ENCODE measurements around the gene TMEM119.
"Not testable (repeated sequence)": the region's sequence is repeated elsewhere in the genome, so short reads cannot be mapped to it uniquely, and the experiment has no call there.

Gene TMEM119

GRCh38 chr12:108592033-108592909 lies 5.6 kb downstream of the TMEM119 start:
- no peaks in the 10 kb centered on the region for H3K4me1 ChIP-seq
- TF ChIP-seq CTCF (IDR thresholded peaks at IDR 0.05): no peak

GRCh38 chr12:108591267-108591980 lies 6.5 kb downstream of the TMEM119 start:
- no peak overlapping the region for H3K9ac ChIP-seq
- no peaks in the 10 kb centered on the region for H3K79me2 ChIP-seq
- no peak overlapping the region for H2AFZ ChIP-seq
- H3K36me3 ChIP-seq (ENCODE audit: control insufficient read depth, insufficient read depth, low read length): no peaks in the 10 kb centered on the region
- H3K27ac ChIP-seq: no peak overlapping the region
- TF ChIP-seq CTCF (IDR thresholded peaks at IDR 0.05): no peak
- H3K4me1 ChIP-seq: no peaks in the 10 kb centered on the region
- H3K27me3 ChIP-seq (ENCODE audit: control insufficient read depth, insufficient read depth, low read length): no peaks in the 10 kb centered on the region
- no peaks in the 10 kb centered on the region for H3K9me3 ChIP-seq (ENCODE audit: control insufficient read depth, low read length)
- no peak overlapping the region for H3K4me3 ChIP-seq (ENCODE audit: low read depth, low read length)
- no peak overlapping the region for H3K4me2 ChIP-seq (ENCODE audit: low read length)

More at GRCh38 chr12:108592033-108592909, 5.6 kb downstream of the TMEM119 start:
- Histone ChIP-seq H2AFZ (no peak overlapping the region), H3K79me2 (no peaks in the 10 kb centered on the region), H3K27me3 (ENCODE audit: control insufficient read depth, insufficient read depth, low read length) (no peaks in the 10 kb centered on the region), H3K36me3 (ENCODE audit: control insufficient read depth, insufficient read depth, low read length) (no peaks in the 10 kb centered on the region), H3K4me2 (ENCODE audit: low read length) (no peak overlapping the region), H3K9me3 (ENCODE audit: control insufficient read depth, low read length) (no peaks in the 10 kb centered on the region), H3K4me3 (ENCODE audit: low read depth, low read length) (no peak overlapping the region), H3K27ac (no peak overlapping the region), H3K9ac (no peak overlapping the region)

GRCh38 chr12:108590463-108590862 lies 7.4 kb downstream of the TMEM119 start:
- not testable (repeated sequence) for H3K9ac ChIP-seq

GRCh38 chr12:108589840-108590229 lies 8.0 kb downstream of the TMEM119 start:
- Histone ChIP-seq H3K4me2 (ENCODE audit: low read length) (no peak overlapping the region), H3K4me3 (ENCODE audit: low read depth, low read length) (no peak overlapping the region), H3K27ac (no peak overlapping the region), H3K9ac (no peak overlapping the region), H2AFZ (no peak overlapping the region), H3K36me3 (ENCODE audit: control insufficient read depth, insufficient read depth, low read length) (no peaks in the 10 kb centered on the region), H3K4me1 (no peaks in the 10 kb centered on the region), H3K9me3 (ENCODE audit: control insufficient read depth, low read length) (no peaks in the 10 kb centered on the region), H3K79me2 (no peaks in the 10 kb centered on the region), H3K27me3 (ENCODE audit: control insufficient read depth, insufficient read depth, low read length) (no peaks in the 10 kb centered on the region)
- TF ChIP-seq CTCF (IDR thresholded peaks at IDR 0.05): no peak

More at GRCh38 chr12:108590463-108590862, 7.4 kb downstream of the TMEM119 start:
- H3K27me3 ChIP-seq (ENCODE audit: control insufficient read depth, insufficient read depth, low read length); H2AFZ ChIP-seq; H3K79me2 ChIP-seq; H3K4me1 ChIP-seq; H3K36me3 ChIP-seq (ENCODE audit: control insufficient read depth, insufficient read depth, low read length); H3K27ac ChIP-seq; H3K9me3 ChIP-seq (ENCODE audit: control insufficient read depth, low read length); H3K4me3 ChIP-seq (ENCODE audit: low read depth, low read length); H3K4me2 ChIP-seq (ENCODE audit: low read length): not testable (repeated sequence)

GRCh38 chr12:108589028-108589839 lies 8.7 kb downstream of the TMEM119 start:
- Histone ChIP-seq H3K4me2 (ENCODE audit: low read length) (no peak overlapping the region), H3K36me3 (ENCODE audit: control insufficient read depth, insufficient read depth, low read length) (no peaks in the 10 kb centered on the region), H2AFZ (no peak overlapping the region), H3K9me3 (ENCODE audit: control insufficient read depth, low read length) (no peaks in the 10 kb centered on the region), H3K27me3 (ENCODE audit: control insufficient read depth, insufficient read depth, low read length) (no peaks in the 10 kb centered on the region), H3K4me1 (no peaks in the 10 kb centered on the region), H3K9ac (no peak overlapping the region), H3K4me3 (ENCODE audit: low read depth, low read length) (no peak overlapping the region), H3K27ac (no peak overlapping the region), H3K79me2 (no peaks in the 10 kb centered on the region)
- no peak for TF ChIP-seq CTCF (IDR thresholded peaks at IDR 0.05)
